MM.1S (cell line): ENCODE data around the gene STK39.

Source experiments
- CTCF ChIP-seq: fragments of 300-600 bp; sonication (generic); IDR thresholded peaks from 2 replicates; pipeline ENCODE4 v1.5.1; 2016; ENCODE audit warnings: antibody characterized with exemption, low read length, mixed read lengths
- EZH2 ChIP-seq: fragments of 300-600 bp; sonication (generic); optimal IDR thresholded peaks from 2 replicates; pipeline ENCODE3; 2017; ENCODE audit warnings: low read depth, mild to moderate bottlenecking, antibody characterized with exemption, low read length, mixed read lengths

- no peak for TF ChIP-seq CTCF
- TF ChIP-seq EZH2: no peak
Measured at GRCh38 chr2:167960089-167960747, 287.2 kb downstream of the STK39 start.
